Fibroblast of lung (primary cell): ENCODE measurements around the gene PAPOLA. TPM values are rescaled to one million over a fixed set of nuclear protein-coding genes. Genes with fewer than 3 reads are reported as not detected.

Experiments
- DNase-seq, 2 donors: peaks; one replicate each; pipeline versions ENCODE4 v3.0.0 to v3.0.0-alpha.2; 2010; ENCODE audit warnings: low read depth in 2 of 2
- H2AFZ ChIP-seq: 2 replicates; pipeline ENCODE4 v1.5.1; 2012; ENCODE audit warnings: low read length, control low read depth, inconsistent platforms
- H3K27ac ChIP-seq: 2 replicates; pipeline ENCODE4 v1.5.1; 2011; ENCODE audit warnings: low read length, control low read depth; ENCODE audit not compliant: insufficient read depth
- H3K27me3 ChIP-seq: 2 replicates; pipeline ENCODE4 v1.5.1; 2011; ENCODE audit warnings: mild to moderate bottlenecking, low read length; ENCODE audit not compliant: control insufficient read depth, insufficient read depth
- H3K36me3 ChIP-seq: 2 replicates; pipeline ENCODE4 v1.5.1; 2011; ENCODE audit warnings: low read length; ENCODE audit not compliant: control insufficient read depth, insufficient read depth
- H3K4me1 ChIP-seq: 2 replicates; pipeline ENCODE4 v1.5.1; 2011; ENCODE audit warnings: low read length; ENCODE audit not compliant: control insufficient read depth, insufficient read depth; ENCODE audit errors: extremely low read depth
- H3K4me2 ChIP-seq: 2 replicates; pipeline ENCODE4 v1.5.1; 2011; ENCODE audit warnings: low read length, control low read depth; ENCODE audit not compliant: insufficient read depth; ENCODE audit errors: extremely low read depth
- H3K4me3 ChIP-seq, 4 experiments: fragments of 200-600 bp in 1 of 4; sonication (generic) in 1 of 4; replicated peaks in 1 of 4; 2 replicates each; pipeline ENCODE4 v1.5.1; 2011 to 2016; ENCODE audit warnings: low read length in 4 of 4, low read depth in 3 of 4, mild to moderate bottlenecking in 3 of 4, control low read depth in 2 of 4, inconsistent platforms in 1 of 4, mixed read lengths in 1 of 4; ENCODE audit not compliant: insufficient read depth in 1 of 4; ENCODE audit errors: control extremely low read depth in 1 of 4
- H3K79me2 ChIP-seq: 2 replicates; pipeline ENCODE4 v1.5.1; 2012; ENCODE audit warnings: mild to moderate bottlenecking, low read length, inconsistent platforms; ENCODE audit not compliant: control insufficient read depth, insufficient read depth
- H3K9ac ChIP-seq: 2 replicates; pipeline ENCODE4 v1.5.1; 2011; ENCODE audit warnings: mild to moderate bottlenecking, low read length, control low read depth; ENCODE audit not compliant: insufficient read depth
- H3K9me3 ChIP-seq: 2 replicates; pipeline ENCODE4 v1.5.1; 2012; ENCODE audit warnings: low read depth, low read length; ENCODE audit not compliant: control insufficient read depth, insufficient read depth
- H4K20me1 ChIP-seq: 2 replicates; pipeline ENCODE4 v1.5.1; 2011; ENCODE audit warnings: low read length; ENCODE audit not compliant: control insufficient read depth, insufficient read depth; ENCODE audit errors: extremely low read depth
- EZH2 ChIP-seq: IDR thresholded peaks from 2 replicates; pipeline ENCODE4 v1.5.1; 2012; ENCODE audit warnings: low read length, control low read depth, mild to moderate bottlenecking; ENCODE audit errors: missing control alignments
- polyA plus RNA-seq, 2 donors: library from polyadenylated mRNA; depleted of rRNA in 1 of 2; stranded (reverse) in 1 of 2; unstranded in 1 of 2; fragments of >200 nt; gene quantifications; 2 replicates each; pipeline ENCODE4 v1.2.1, GENCODE V29; 2011 to 2012; ENCODE audit warnings: missing spikeins in 1 of 2
- total RNA-seq: library from RNA; depleted of rRNA; stranded (reverse); fragments of >200 nt; gene quantifications from 2 replicates; pipeline ENCODE4 v1.2.1, GENCODE V29; 2014
- TF ChIP-seq, protein P1 (sequence below), 2 donors: IDR thresholded peaks in 1 of 2; conservative IDR thresholded peaks in 1 of 2; 1 replicate in 1 of 2; 2 replicates in 1 of 2; pipeline ENCODE4 v1.5.1; 2011 to 2012; ENCODE audit warnings: low read length in 2 of 2, control low read depth in 1 of 2, inconsistent platforms in 1 of 2, low read depth in 1 of 2, mild to moderate bottlenecking in 1 of 2

The PAPOLA gene
- total and polyA plus RNA-seq, 2 donors (not counting 1 experiment from before 2014, with no cell fraction given), result 109 to 141 TPM

DNA sequence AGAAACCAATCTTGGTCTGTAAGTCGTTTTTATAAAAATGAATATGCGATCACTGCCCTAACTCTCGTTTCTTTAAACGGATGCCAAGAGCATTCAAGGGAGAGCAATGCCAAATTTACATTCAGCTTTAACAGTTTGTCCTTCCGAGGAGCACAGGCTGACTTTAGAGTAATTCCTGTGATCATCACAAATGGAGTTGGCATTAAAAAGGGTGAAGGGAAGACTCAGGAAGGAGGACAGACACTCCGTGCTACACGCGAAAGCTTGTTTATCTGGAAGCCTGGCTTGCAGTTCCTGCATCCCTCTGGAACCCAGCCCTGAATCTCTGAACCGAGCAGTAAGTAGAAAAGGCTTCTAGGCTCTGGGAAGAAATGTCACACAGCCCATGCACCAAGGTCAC, 78.4 kb downstream of the PAPOLA start:
- H3K27ac ChIP-seq, result no peak overlapping the region
- no peak overlapping the region for H3K4me3 ChIP-seq
- H3K79me2 ChIP-seq, result no peaks in the 10 kb centered on the region
- no peaks in the 10 kb centered on the region for H3K9me3 ChIP-seq
- no peaks in the 10 kb centered on the region for H3K4me1 ChIP-seq
- H3K4me2 ChIP-seq, result no peak overlapping the region
- no peaks in the 10 kb centered on the region for H3K36me3 ChIP-seq
- no peak for TF ChIP-seq EZH2
- TF ChIP-seq, protein P1, sequence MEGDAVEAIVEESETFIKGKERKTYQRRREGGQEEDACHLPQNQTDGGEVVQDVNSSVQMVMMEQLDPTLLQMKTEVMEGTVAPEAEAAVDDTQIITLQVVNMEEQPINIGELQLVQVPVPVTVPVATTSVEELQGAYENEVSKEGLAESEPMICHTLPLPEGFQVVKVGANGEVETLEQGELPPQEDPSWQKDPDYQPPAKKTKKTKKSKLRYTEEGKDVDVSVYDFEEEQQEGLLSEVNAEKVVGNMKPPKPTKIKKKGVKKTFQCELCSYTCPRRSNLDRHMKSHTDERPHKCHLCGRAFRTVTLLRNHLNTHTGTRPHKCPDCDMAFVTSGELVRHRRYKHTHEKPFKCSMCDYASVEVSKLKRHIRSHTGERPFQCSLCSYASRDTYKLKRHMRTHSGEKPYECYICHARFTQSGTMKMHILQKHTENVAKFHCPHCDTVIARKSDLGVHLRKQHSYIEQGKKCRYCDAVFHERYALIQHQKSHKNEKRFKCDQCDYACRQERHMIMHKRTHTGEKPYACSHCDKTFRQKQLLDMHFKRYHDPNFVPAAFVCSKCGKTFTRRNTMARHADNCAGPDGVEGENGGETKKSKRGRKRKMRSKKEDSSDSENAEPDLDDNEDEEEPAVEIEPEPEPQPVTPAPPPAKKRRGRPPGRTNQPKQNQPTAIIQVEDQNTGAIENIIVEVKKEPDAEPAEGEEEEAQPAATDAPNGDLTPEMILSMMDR (conservative IDR thresholded peaks at IDR 0.05 in 1 of 2, IDR thresholded peaks at IDR 0.05 in 1 of 2; ENCODE audit: low read depth in 1 of 2, low read length in 2 of 2), result no peak
- no peak overlapping the region for H2AFZ ChIP-seq
- no peak for DNase-seq
- no peaks in the 10 kb centered on the region for H4K20me1 ChIP-seq
- peaks cover 6% of the 10 kb centered on the region for H3K27me3 ChIP-seq
- no peak overlapping the region for H3K9ac ChIP-seq

- Histone ChIP-seq H3K79me2 (no peaks in the 10 kb centered on the region), H4K20me1 (no peaks in the 10 kb centered on the region), H3K9ac (no peak overlapping the region), H3K9me3 (no peaks in the 10 kb centered on the region), H3K27me3 (peaks cover 6% of the 10 kb centered on the region), H3K27ac (no peak overlapping the region), H3K36me3 (no peaks in the 10 kb centered on the region), H3K4me2 (no peak overlapping the region), H3K4me3 (no peak overlapping the region), H3K4me1 (no peaks in the 10 kb centered on the region), H2AFZ (no peak overlapping the region)
- TF ChIP-seq EZH2, result no peak
- TF ChIP-seq, protein P1 (conservative IDR thresholded peaks at IDR 0.05 in 1 of 2, IDR thresholded peaks at IDR 0.05 in 1 of 2; ENCODE audit: low read depth in 1 of 2, low read length in 2 of 2), result no peak
- DNase-seq, result no peak
Observed at GRCh38 chr14:96581026-96581425, 78.8 kb downstream of the PAPOLA start.

GRCh38 chr14:96581902-96582301, 79.7 kb downstream of the PAPOLA start:
- no peak for TF ChIP-seq EZH2
- TF ChIP-seq, protein P1 (conservative IDR thresholded peaks at IDR 0.05 in 1 of 2, IDR thresholded peaks at IDR 0.05 in 1 of 2; ENCODE audit: low read depth in 1 of 2, low read length in 2 of 2), result no peak
- DNase-seq, result no peak
- H3K79me2 ChIP-seq, result no peaks in the 10 kb centered on the region

More at GRCh38 chr14:96581902-96582301, 79.7 kb downstream of the PAPOLA start:
- Histone ChIP-seq H3K9me3 (no peaks in the 10 kb centered on the region), H3K4me2 (no peak overlapping the region), H3K27me3 (peaks cover 6% of the 10 kb centered on the region), H3K4me3 (no peak overlapping the region), H2AFZ (no peak overlapping the region), H3K9ac (no peak overlapping the region), H4K20me1 (no peaks in the 10 kb centered on the region), H3K36me3 (no peaks in the 10 kb centered on the region), H3K4me1 (no peaks in the 10 kb centered on the region), H3K27ac (no peak overlapping the region)
